Panc1 (cell line): ENCODE results near the gene HEG1. TPM values are rescaled to one million over a fixed set of nuclear protein-coding genes. Genes with fewer than 3 reads are reported as not detected.

Experiments
- ATAC-seq: fragments of 200-7000 bp; cut with Tn5 transposase; 2 replicates; pipeline ENCODE4 v1.9.1; 2020; ENCODE audit warnings: mild to moderate bottlenecking, moderate library complexity
- BruUV-seq: library from RNA; stranded (reverse); fragments of 400-500 nt; replicated peaks from 2 replicates; lab custom pipeline; 2021; lab: Mats Ljungman, UMichigan
- CTCF ChIA-PET: fragments of 300-600 bp; sonication (Branson Sonifier 250); formaldehyde crosslinking; loops from one replicate; lab custom pipeline; 2022; ENCODE audit warnings: antibody characterized with exemption; lab: Charles Lee
- POLR2A ChIA-PET: fragments of 300-600 bp; sonication (Branson Sonifier 250); formaldehyde crosslinking; loops from one replicate; lab custom pipeline; 2022; ENCODE audit warnings: antibody characterized with exemption; lab: Charles Lee
- DNase-seq: peaks from one replicate; pipeline ENCODE4 v3.0.0-alpha.2; 2010; ENCODE audit warnings: low read depth, low spot score
- H3K27ac ChIP-seq: 2 replicates; pipeline ENCODE4 v1.5.1; 2011; ENCODE audit warnings: mild to moderate bottlenecking, low read length, inconsistent platforms
- H3K27me3 ChIP-seq: fragments of 200-500 bp; sonication (Bioruptor generic); 2 replicates; pipeline ENCODE4 v1.6.0; 2014; ENCODE audit warnings: low read length, inconsistent platforms; ENCODE audit not compliant: control insufficient read depth, insufficient read depth
- H3K36me3 ChIP-seq: fragments of 200-500 bp; sonication (Bioruptor generic); 2 replicates; pipeline ENCODE4 v1.5.1; 2014; ENCODE audit warnings: inconsistent platforms, mild to moderate bottlenecking, low read length, moderate library complexity; ENCODE audit not compliant: control insufficient read depth, insufficient read depth
- H3K4me1 ChIP-seq: 2 replicates; pipeline ENCODE4 v1.5.1; 2011; ENCODE audit warnings: inconsistent platforms, mild to moderate bottlenecking, low read length, moderate library complexity; ENCODE audit not compliant: control insufficient read depth, insufficient read depth
- H3K4me3 ChIP-seq, 2 experiments: 2 replicates each; pipeline ENCODE4 v1.5.1; 2011 to 2012; ENCODE audit warnings: low read depth in 2 of 2, low read length in 2 of 2, mild to moderate bottlenecking in 2 of 2, inconsistent platforms in 1 of 2, moderate library complexity in 1 of 2
- H3K9me3 ChIP-seq: fragments of 200-500 bp; sonication (Bioruptor generic); 2 replicates; pipeline ENCODE4 v1.5.1; 2014; ENCODE audit warnings: low read depth, mild to moderate bottlenecking, inconsistent platforms, low read length, moderate library complexity; ENCODE audit not compliant: control insufficient read depth, insufficient read depth
- CTCF ChIP-seq: fragments of 450-650 bp; IDR thresholded peaks from 2 replicates; pipeline ENCODE4 v1.5.1; 2017; ENCODE audit warnings: mild to moderate bottlenecking
- POLR2AphosphoS5 ChIP-seq: IDR thresholded peaks from 2 replicates; pipeline ENCODE4 v1.6.1; 2012; ENCODE audit warnings: mild to moderate bottlenecking, low read depth, low read length, moderate library complexity
- REST ChIP-seq, 2 experiments: IDR thresholded peaks; 2 replicates each; pipeline ENCODE4 v1.6.1; 2011 to 2012; ENCODE audit warnings: low read depth in 2 of 2, control low read depth in 1 of 2, low read length in 1 of 2, mild to moderate bottlenecking in 1 of 2, moderate library complexity in 1 of 2; ENCODE audit not compliant: insufficient read depth in 1 of 2
- SIN3A ChIP-seq: IDR thresholded peaks from 2 replicates; pipeline ENCODE4 v1.6.1; 2012; ENCODE audit warnings: low read depth, mild to moderate bottlenecking, low read length, moderate library complexity, borderline replicate concordance; ENCODE audit not compliant: insufficient read depth
- TCF7L2 ChIP-seq: IDR thresholded peaks from 2 replicates; pipeline ENCODE4 v1.6.1; 2011; ENCODE audit warnings: mild to moderate bottlenecking, low read depth, low read length, inconsistent platforms
- in situ Hi-C: cut with HindIII; loops from 2 replicates; pipeline ENCODE4 v1.10.0; 2016; ENCODE audit warnings: low sequenced_read_pairs, low pct_unique_long_range_greater_than_20kb
- intact Hi-C: fragments of 100-400 bp; cut with micrococcal nuclease; formaldehyde crosslinking; loops from one replicate; pipeline ENCODE4 v1.10.0; 2022; ENCODE audit not compliant: unreplicated experiment
- total RNA-seq: library from RNA; stranded (reverse); gene quantifications from one replicate; pipeline ENCODE4 v1.2.1, GENCODE V29; 2021; ENCODE audit not compliant: unreplicated experiment

HEG1 gene
- total RNA-seq, 1 experiment from 2014 or later, result 141 TPM

- intact Hi-C loops, result no loop called here
- ChIA-PET CTCF (interaction anchor here (0.7 kb wide), 1 partner anchor 485 kb away, joined by 3 read pairs; no protein-coding TSS in a partner anchor), POLR2A (no interaction called here)
- Histone ChIP-seq H3K4me1 (no peaks in the 10 kb centered on the region), H3K4me3 (no peak overlapping the region), H3K9me3 (no peaks in the 10 kb centered on the region), H3K27me3 (no peaks in the 10 kb centered on the region), H3K27ac (no peak overlapping the region), H3K36me3 (no peaks in the 10 kb centered on the region)
- no TSS peak for BruUV-seq
- TF ChIP-seq POLR2AphosphoS5, result no peak
- no peak for TF ChIP-seq TCF7L2
- TF ChIP-seq REST (IDR thresholded peaks at IDR 0.05; ENCODE audit: insufficient read depth in 1 of 2, low read depth in 2 of 2, low read length in 1 of 2), result no peak
- TF ChIP-seq CTCF, result no peak
- in situ Hi-C loops, result no loop called here
- ATAC-seq (no peak), DNase-seq (no peak)
Measured at GRCh38 chr3:124952282-124952855, 103.4 kb downstream of the HEG1 start.

GRCh38 chr3:124951511-124952281 lies 104.1 kb downstream of the HEG1 start:
- H3K27ac ChIP-seq, result no peak overlapping the region
- ChIA-PET CTCF (interaction anchor here (0.9 kb wide), 1 partner anchor 51 kb away, joined by 3 read pairs; no protein-coding TSS in a partner anchor), POLR2A (no interaction called here)
- no peaks in the 10 kb centered on the region for H3K36me3 ChIP-seq
- ATAC-seq (0 out of 2 replicates have a peak, but pooled peaks have one; percentile 51), DNase-seq (no peak)
- intact Hi-C loops, result no loop called here
- H3K4me1 ChIP-seq, result no peaks in the 10 kb centered on the region
- in situ Hi-C loops, result no loop called here
- no TSS peak for BruUV-seq
- no peak overlapping the region for H3K4me3 ChIP-seq
- TF ChIP-seq SIN3A, result no peak
- no peak for TF ChIP-seq REST (IDR thresholded peaks at IDR 0.05; ENCODE audit: insufficient read depth in 1 of 2, low read depth in 2 of 2, low read length in 1 of 2)
- no peak for TF ChIP-seq POLR2AphosphoS5
- no peak for TF ChIP-seq TCF7L2
- no peak for TF ChIP-seq CTCF
- H3K27me3 ChIP-seq, result no peaks in the 10 kb centered on the region
- no peaks in the 10 kb centered on the region for H3K9me3 ChIP-seq
